HEK293 (cell line): ENCODE results near the gene LBHD1.
"Not testable (repeated sequence)": the region's sequence is repeated elsewhere in the genome, so short reads cannot be mapped to it uniquely, and the experiment has no call there.

Experiments
- CTCF ChIP-seq: fragments of 450-650 bp; formaldehyde crosslinking; IDR thresholded peaks from 2 replicates; pipeline ENCODE4 v1.5.1; 2016; ENCODE audit warnings: missing biosample characterization, missing genetic modification characterization
- ZNF521 ChIP-seq: fragments of 450-650 bp; formaldehyde crosslinking; IDR thresholded peaks from 2 replicates; pipeline ENCODE4 v1.5.1; 2017; ENCODE audit warnings: missing biosample characterization, mild to moderate bottlenecking, missing genetic modification characterization
- ZNF580 ChIP-seq: fragments of 450-650 bp; formaldehyde crosslinking; IDR thresholded peaks from 2 replicates; pipeline ENCODE4 v1.5.1; 2016; ENCODE audit warnings: missing biosample characterization, missing genetic modification characterization
- ZNF624 ChIP-seq: fragments of 450-650 bp; formaldehyde crosslinking; IDR thresholded peaks from 2 replicates; pipeline ENCODE4 v1.5.1; 2017; ENCODE audit warnings: missing biosample characterization, missing genetic modification characterization

- TF ChIP-seq CTCF, ZNF624, ZNF580, ZNF521 (tag by site-specific recombination): not testable (repeated sequence)
Observed at GRCh38 chr11:62693624-62694023, 21.6 kb upstream of the LBHD1 start.
